Fibroblast of gingiva (primary cell): ENCODE results near the gene PEX14.

ENCODE experiments used
- DNase-seq: peaks from one replicate; pipeline ENCODE4 v3.0.0-alpha.2; 2011; ENCODE audit warnings: low read depth

The PEX14 gene

GRCh38 chr1:10634075-10634427 is 159.3 kb downstream of the PEX14 start:
- no peak for DNase-seq

GRCh38 chr1:10634428-10635084 is 159.8 kb downstream of the PEX14 start:
- DNase-seq = peak; percentile 50

- DNase-seq = peak; percentile 60
These were observed 160.5 kb downstream of the PEX14 start for GRCh38 chr1:10635085-10635896.

GRCh38 chr1:10635992-10636391 is 161.2 kb downstream of the PEX14 start:
- DNase-seq = no peak

GRCh38 chr1:10637400-10637799 is 162.7 kb downstream of the PEX14 start:
- no peak for DNase-seq

GRCh38 chr1:10637834-10638558 is 163.2 kb downstream of the PEX14 start:
- DNase-seq = no peak

GRCh38 chr1:10638559-10639005 is 163.8 kb downstream of the PEX14 start:
- no peak for DNase-seq

GRCh38 chr1:10639011-10639774 is 164.4 kb downstream of the PEX14 start:
- no peak for DNase-seq

- DNase-seq = no peak
These were observed 165.2 kb downstream of the PEX14 start for GRCh38 chr1:10639775-10640578.

GRCh38 chr1:10640843-10641553 is 166.2 kb downstream of the PEX14 start:
- DNase-seq = no peak

GRCh38 chr1:10641976-10642375 is 167.2 kb downstream of the PEX14 start:
- DNase-seq = no peak

GRCh38 chr1:10642403-10643080 is 167.8 kb downstream of the PEX14 start:
- DNase-seq = no peak

- DNase-seq = no peak
These were observed 169.0 kb downstream of the PEX14 start for GRCh38 chr1:10643607-10644306.

GRCh38 chr1:10644307-10645128 is 169.8 kb downstream of the PEX14 start:
- DNase-seq = no peak

- DNase-seq = peak; percentile 44
These were observed 171.7 kb downstream of the PEX14 start for GRCh38 chr1:10646347-10646861.

- no peak for DNase-seq
These were observed 172.8 kb downstream of the PEX14 start for GRCh38 chr1:10647414-10648170.

GRCh38 chr1:10648689-10649516 is 174.2 kb downstream of the PEX14 start:
- no peak for DNase-seq
